LNCaP clone FGC (cell line): ENCODE results near the gene COL27A1.

Experiments
- DNase-seq: peaks from one replicate; pipeline ENCODE4 v3.0.0-alpha.2; 2011; ENCODE audit warnings: low read depth
- H3K4me3 ChIP-seq: 2 replicates; pipeline ENCODE4 v1.5.1; 2011; ENCODE audit warnings: mild to moderate bottlenecking, low read depth, low read length, control low read depth
- CTCF ChIP-seq: IDR thresholded peaks from 2 replicates; pipeline ENCODE4 v1.5.1; 2012; ENCODE audit warnings: mild to moderate bottlenecking; ENCODE audit not compliant: control insufficient read depth, insufficient read depth; ENCODE audit errors: extremely low read depth

Gene COL27A1

GRCh38 chr9:114203410-114204140 is 48.2 kb downstream of the COL27A1 start:
- no peak overlapping the region for H3K4me3 ChIP-seq
- no peak for TF ChIP-seq CTCF
- no peak for DNase-seq

DNA sequence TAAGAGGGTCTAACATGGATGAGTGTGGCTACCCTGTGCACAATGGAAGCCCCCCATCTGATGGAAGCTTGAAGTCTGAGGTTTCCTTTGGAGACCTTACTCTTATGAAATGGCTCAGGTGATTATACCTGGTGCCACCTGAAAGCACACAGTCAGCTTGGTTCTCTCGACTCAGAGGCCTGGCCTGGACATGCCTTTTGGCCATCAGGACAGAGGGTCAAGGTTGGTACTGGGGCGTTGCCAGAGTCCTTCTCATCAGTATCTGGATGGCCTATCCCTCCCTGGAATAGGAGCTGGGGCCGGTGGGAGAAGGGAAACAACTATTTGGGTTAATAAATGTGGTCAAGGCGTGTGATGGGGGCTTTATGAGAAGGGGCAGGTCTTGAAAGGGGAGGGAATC is 48.9 kb downstream of the COL27A1 start:
- H3K4me3 ChIP-seq: no peak overlapping the region
- DNase-seq: no peak
- no peak for TF ChIP-seq CTCF

- no peak for TF ChIP-seq CTCF
- no peak overlapping the region for H3K4me3 ChIP-seq
Observed at GRCh38 chr9:114205171-114206015, 50.1 kb downstream of the COL27A1 start.

GRCh38 chr9:114206221-114206789 is 51.0 kb downstream of the COL27A1 start:
- H3K4me3 ChIP-seq: no peak overlapping the region
- no peak for DNase-seq
- no peak for TF ChIP-seq CTCF

More at GRCh38 chr9:114205171-114206015, 50.1 kb downstream of the COL27A1 start:
- DNase-seq: no peak

GRCh38 chr9:114207034-114207810 is 51.9 kb downstream of the COL27A1 start:
- no peak for DNase-seq
- H3K4me3 ChIP-seq: no peak overlapping the region
- TF ChIP-seq CTCF: no peak

GRCh38 chr9:114207845-114208244 is 52.5 kb downstream of the COL27A1 start:
- no peak for TF ChIP-seq CTCF
- no peak for DNase-seq
- H3K4me3 ChIP-seq: no peak overlapping the region
